Choroid plexus epithelial cell (primary cell): Measurements from ENCODE around the gene F2R.

Experiments
- DNase-seq: peaks from one replicate; pipeline ENCODE4 v3.0.0-alpha.2; 2010; ENCODE audit warnings: low read depth
- H3K4me3 ChIP-seq: 2 replicates; pipeline ENCODE4 v1.5.1; 2011; ENCODE audit warnings: low read depth, mild to moderate bottlenecking, control low read depth, low read length, moderate library complexity
- TF ChIP-seq, protein P1 (sequence below): conservative IDR thresholded peaks from 2 replicates; pipeline ENCODE4 v1.5.1; 2011; ENCODE audit warnings: low read depth, mild to moderate bottlenecking, control low read depth, inconsistent platforms, low read length, moderate library complexity

The F2R gene

GRCh38 chr5:76690704-76691466 lies 25.0 kb upstream of the F2R start:
- peak; percentile 81 for DNase-seq
- no peak overlapping the region for H3K4me3 ChIP-seq
- TF ChIP-seq, protein P1, sequence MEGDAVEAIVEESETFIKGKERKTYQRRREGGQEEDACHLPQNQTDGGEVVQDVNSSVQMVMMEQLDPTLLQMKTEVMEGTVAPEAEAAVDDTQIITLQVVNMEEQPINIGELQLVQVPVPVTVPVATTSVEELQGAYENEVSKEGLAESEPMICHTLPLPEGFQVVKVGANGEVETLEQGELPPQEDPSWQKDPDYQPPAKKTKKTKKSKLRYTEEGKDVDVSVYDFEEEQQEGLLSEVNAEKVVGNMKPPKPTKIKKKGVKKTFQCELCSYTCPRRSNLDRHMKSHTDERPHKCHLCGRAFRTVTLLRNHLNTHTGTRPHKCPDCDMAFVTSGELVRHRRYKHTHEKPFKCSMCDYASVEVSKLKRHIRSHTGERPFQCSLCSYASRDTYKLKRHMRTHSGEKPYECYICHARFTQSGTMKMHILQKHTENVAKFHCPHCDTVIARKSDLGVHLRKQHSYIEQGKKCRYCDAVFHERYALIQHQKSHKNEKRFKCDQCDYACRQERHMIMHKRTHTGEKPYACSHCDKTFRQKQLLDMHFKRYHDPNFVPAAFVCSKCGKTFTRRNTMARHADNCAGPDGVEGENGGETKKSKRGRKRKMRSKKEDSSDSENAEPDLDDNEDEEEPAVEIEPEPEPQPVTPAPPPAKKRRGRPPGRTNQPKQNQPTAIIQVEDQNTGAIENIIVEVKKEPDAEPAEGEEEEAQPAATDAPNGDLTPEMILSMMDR = no peak

GRCh38 chr5:76691467-76692273 lies 24.3 kb upstream of the F2R start:
- no peak overlapping the region for H3K4me3 ChIP-seq
- peak; percentile 86 for DNase-seq
- TF ChIP-seq, protein P1 = no peak

- TF ChIP-seq, protein P1 = no peak
- DNase-seq = no peak
- no peak overlapping the region for H3K4me3 ChIP-seq
Observed at GRCh38 chr5:76692274-76692540, 23.7 kb upstream of the F2R start.

GRCh38 chr5:76692651-76693050 lies 23.3 kb upstream of the F2R start:
- DNase-seq = no peak
- no peak overlapping the region for H3K4me3 ChIP-seq
- TF ChIP-seq, protein P1 = no peak

- TF ChIP-seq, protein P1 = no peak
- DNase-seq = no peak
- H3K4me3 ChIP-seq = no peak overlapping the region
Observed at GRCh38 chr5:76693141-76693540, 22.8 kb upstream of the F2R start.

DNA sequence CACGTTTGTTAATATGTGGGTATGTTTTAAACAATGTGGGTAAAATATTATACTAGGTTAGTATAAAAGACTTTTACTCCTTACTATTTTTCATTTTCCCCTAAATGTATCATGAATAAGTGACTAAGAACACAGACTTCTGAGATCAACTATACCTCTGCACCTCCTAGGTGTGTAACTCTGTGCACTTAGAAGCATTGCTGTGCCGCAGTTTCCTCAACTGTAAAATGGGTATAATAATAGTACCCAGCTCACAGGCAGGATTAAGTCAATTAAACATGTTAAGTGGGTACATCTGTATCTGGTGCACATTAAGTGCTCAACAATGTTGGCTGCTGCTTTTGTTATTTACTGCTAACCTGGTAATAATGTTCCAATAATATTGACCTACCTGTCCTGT lies 21.6 kb upstream of the F2R start:
- TF ChIP-seq, protein P1 = no peak
- no peak overlapping the region for H3K4me3 ChIP-seq
- DNase-seq = no peak
